ENCODE results near the gene ELK4.

ELK4 gene

GRCh38 chr1:205604059-205604458, 27.8 kb downstream of the ELK4 start:
- Mint-ChIP-seq H3K4me3 (no peak overlapping the region), H3K27me3 (ENCODE audit: low read depth) (no peaks in the 10 kb centered on the region), H3K36me3 (ENCODE audit: low read depth) (peaks cover 30% of the 10 kb centered on the region), H3K4me1 (ENCODE audit: low read depth) (peaks cover 19% of the 10 kb centered on the region), H3K9me3 (no peaks in the 10 kb centered on the region), H3K27ac (no peak overlapping the region)
- no peak for DNase-seq (ENCODE audit: low spot score)

GRCh38 chr1:205601205-205601604, 30.6 kb downstream of the ELK4 start:
- H3K36me3 Mint-ChIP-seq (ENCODE audit: low read depth) = peaks cover 35% of the 10 kb centered on the region
- H3K4me3 Mint-ChIP-seq = no peak overlapping the region
- H3K4me1 Mint-ChIP-seq (ENCODE audit: low read depth) = peaks cover 16% of the 10 kb centered on the region
- no peak for DNase-seq (ENCODE audit: low spot score)
- no peaks in the 10 kb centered on the region for H3K27me3 Mint-ChIP-seq (ENCODE audit: low read depth)
- H3K9me3 Mint-ChIP-seq = no peaks in the 10 kb centered on the region
- no peak overlapping the region for H3K27ac Mint-ChIP-seq

DNA sequence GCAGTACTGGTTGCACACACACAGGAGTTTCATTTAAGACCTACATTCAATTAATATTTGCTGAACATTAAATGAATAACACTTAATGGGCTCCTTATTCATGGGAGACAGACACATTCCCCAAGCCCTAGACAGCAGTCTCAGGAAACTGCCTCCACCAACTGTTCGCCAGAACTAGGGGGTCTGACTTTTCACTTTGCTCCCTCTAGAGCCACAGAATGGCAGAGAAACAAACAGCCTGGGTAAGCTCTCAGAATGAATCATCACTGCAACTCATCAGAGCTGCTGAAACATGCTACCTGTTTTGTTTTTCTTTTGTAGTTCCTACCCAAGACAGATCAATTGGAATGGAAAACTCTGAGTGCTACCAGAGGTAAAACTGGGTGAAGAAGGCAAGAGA, 31.7 kb downstream of the ELK4 start:
- H3K4me1 Mint-ChIP-seq (ENCODE audit: low read depth) = peaks cover 24% of the 10 kb centered on the region

GRCh38 chr1:205599669-205600042, 32.2 kb downstream of the ELK4 start:
- peak overlapping the region; percentile 35 for H3K27ac Mint-ChIP-seq
- H3K27me3 Mint-ChIP-seq (ENCODE audit: low read depth) = no peaks in the 10 kb centered on the region
- H3K4me3 Mint-ChIP-seq = no peak overlapping the region
- H3K9me3 Mint-ChIP-seq = no peaks in the 10 kb centered on the region
- H3K4me1 Mint-ChIP-seq (ENCODE audit: low read depth) = peaks cover 26% of the 10 kb centered on the region
- peaks cover 33% of the 10 kb centered on the region for H3K36me3 Mint-ChIP-seq (ENCODE audit: low read depth)
- no peak for DNase-seq (ENCODE audit: low spot score)

More for the DNA sequence above, 31.7 kb downstream of the ELK4 start:
- Mint-ChIP-seq H3K36me3 (ENCODE audit: low read depth) (peaks cover 35% of the 10 kb centered on the region), H3K27ac (peak overlapping the region; percentile 35), H3K27me3 (ENCODE audit: low read depth) (no peaks in the 10 kb centered on the region), H3K4me3 (no peak overlapping the region), H3K9me3 (no peaks in the 10 kb centered on the region)
- DNase-seq (ENCODE audit: low spot score) = no peak

DNA sequence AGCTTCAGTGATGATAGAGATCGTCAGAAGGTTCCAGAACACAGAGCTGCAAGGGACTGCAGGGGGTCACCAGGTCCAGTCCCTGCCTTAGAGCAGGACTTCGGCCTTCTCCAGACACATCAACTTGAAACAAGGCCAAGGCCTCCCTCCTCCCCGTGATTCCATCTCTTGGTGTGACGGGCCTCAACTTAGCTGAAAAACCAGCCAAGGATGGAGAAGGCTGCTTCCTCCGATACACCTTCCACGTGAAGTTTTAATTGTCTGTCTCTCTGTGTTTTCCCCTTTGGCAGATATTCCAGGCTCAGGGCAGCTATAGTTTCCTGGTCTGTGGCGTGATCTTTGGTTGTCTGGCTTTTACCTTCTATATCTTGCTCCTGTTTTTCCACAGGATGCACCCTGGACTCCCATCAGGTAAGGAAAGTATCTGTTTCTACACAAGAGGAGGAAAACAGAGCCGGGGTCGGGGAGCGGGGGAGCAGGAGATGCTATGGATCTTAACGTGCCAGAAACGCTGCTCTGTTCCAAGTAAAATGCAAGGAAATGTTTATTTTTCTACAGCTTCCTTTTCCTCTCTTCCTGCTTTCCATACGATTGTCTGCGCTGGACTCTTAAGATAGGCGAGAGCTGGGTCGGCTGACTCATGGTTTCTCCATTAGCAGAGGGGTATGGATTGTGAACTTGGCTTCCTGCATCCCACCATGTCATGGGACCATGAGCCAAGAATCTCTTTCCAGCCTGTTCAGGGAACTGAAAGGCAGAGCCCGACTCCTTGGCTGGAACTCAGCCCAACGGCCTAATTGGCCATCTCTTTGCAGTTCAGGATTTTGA, 32.8 kb downstream of the ELK4 start:
- peaks cover 30% of the 10 kb centered on the region for H3K4me1 Mint-ChIP-seq (ENCODE audit: low read depth)
- no peak for DNase-seq (ENCODE audit: low spot score)
- H3K27ac Mint-ChIP-seq = no peak overlapping the region
- no peak overlapping the region for H3K4me3 Mint-ChIP-seq
- no peaks in the 10 kb centered on the region for H3K27me3 Mint-ChIP-seq (ENCODE audit: low read depth)
- H3K9me3 Mint-ChIP-seq = no peaks in the 10 kb centered on the region
- H3K36me3 Mint-ChIP-seq (ENCODE audit: low read depth) = peaks cover 31% of the 10 kb centered on the region

GRCh38 chr1:205597691-205598314, 34.0 kb downstream of the ELK4 start:
- no peak overlapping the region for H3K4me3 Mint-ChIP-seq
- H3K9me3 Mint-ChIP-seq = no peaks in the 10 kb centered on the region
- no peaks in the 10 kb centered on the region for H3K27me3 Mint-ChIP-seq (ENCODE audit: low read depth)
- peaks cover 25% of the 10 kb centered on the region for H3K36me3 Mint-ChIP-seq (ENCODE audit: low read depth)
- no peak for DNase-seq (ENCODE audit: low spot score)
- peaks cover 35% of the 10 kb centered on the region for H3K4me1 Mint-ChIP-seq (ENCODE audit: low read depth)
- H3K27ac Mint-ChIP-seq = no peak overlapping the region

DNA sequence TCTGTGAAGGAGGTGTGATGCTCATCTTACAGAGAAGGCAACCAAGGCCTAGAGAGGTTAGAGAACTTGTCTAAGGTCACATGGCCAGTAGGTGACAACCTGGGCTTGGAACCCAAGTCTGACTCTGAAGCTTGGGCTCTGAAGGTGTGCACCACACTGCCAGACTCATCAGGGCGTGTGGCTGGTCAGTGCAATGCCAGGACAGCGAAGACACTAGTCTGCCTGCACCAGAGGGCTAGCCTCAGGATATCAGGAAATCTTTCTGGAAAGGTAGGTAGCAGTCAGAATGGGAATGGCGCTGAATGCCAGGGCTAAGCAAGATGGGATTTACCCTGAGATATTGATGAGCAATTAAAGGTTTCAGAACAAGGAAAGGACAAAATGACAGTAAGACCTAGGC, 34.9 kb downstream of the ELK4 start:
- Mint-ChIP-seq H3K9me3 (no peaks in the 10 kb centered on the region), H3K27ac (no peak overlapping the region), H3K4me3 (no peak overlapping the region), H3K27me3 (ENCODE audit: low read depth) (no peaks in the 10 kb centered on the region), H3K4me1 (ENCODE audit: low read depth) (peaks cover 39% of the 10 kb centered on the region), H3K36me3 (ENCODE audit: low read depth) (peaks cover 23% of the 10 kb centered on the region)
- no peak for DNase-seq (ENCODE audit: low spot score)

GRCh38 chr1:205595861-205596260, 36.0 kb downstream of the ELK4 start:
- H3K4me1 Mint-ChIP-seq (ENCODE audit: low read depth) = peaks cover 49% of the 10 kb centered on the region
- DNase-seq (ENCODE audit: low spot score) = no peak
- no peak overlapping the region for H3K27ac Mint-ChIP-seq
- no peaks in the 10 kb centered on the region for H3K9me3 Mint-ChIP-seq
- H3K36me3 Mint-ChIP-seq (ENCODE audit: low read depth) = peaks cover 23% of the 10 kb centered on the region
- H3K4me3 Mint-ChIP-seq = no peak overlapping the region
- no peaks in the 10 kb centered on the region for H3K27me3 Mint-ChIP-seq (ENCODE audit: low read depth)

DNA sequence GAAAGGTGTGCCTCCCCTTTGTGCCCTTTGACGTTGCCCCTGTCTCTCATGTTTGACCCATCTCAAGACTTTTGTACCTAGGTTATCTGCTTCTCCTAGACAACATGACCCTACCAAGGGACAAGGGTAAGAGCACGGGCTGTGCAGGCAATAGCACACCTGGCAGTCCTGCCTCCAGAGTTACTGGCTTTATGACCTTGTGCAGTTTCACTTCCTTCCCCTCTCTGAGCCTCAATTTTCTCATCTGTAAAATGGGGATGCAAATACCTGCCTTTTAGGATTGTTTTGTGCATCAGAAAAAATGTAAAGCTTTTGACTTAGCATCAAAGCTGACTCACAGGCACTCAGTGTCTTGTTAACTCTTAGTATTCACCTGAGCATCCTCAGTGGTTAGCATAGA, 36.4 kb downstream of the ELK4 start:
- Mint-ChIP-seq H3K4me3 (no peak overlapping the region), H3K36me3 (ENCODE audit: low read depth) (peaks cover 23% of the 10 kb centered on the region), H3K27ac (no peak overlapping the region), H3K4me1 (ENCODE audit: low read depth) (peaks cover 49% of the 10 kb centered on the region), H3K27me3 (ENCODE audit: low read depth) (no peaks in the 10 kb centered on the region), H3K9me3 (no peaks in the 10 kb centered on the region)
- DNase-seq (ENCODE audit: low spot score) = no peak

GRCh38 chr1:205594846-205595245, 37.0 kb downstream of the ELK4 start:
- Mint-ChIP-seq H3K4me3 (no peak overlapping the region), H3K4me1 (ENCODE audit: low read depth) (peaks cover 48% of the 10 kb centered on the region), H3K27me3 (ENCODE audit: low read depth) (no peaks in the 10 kb centered on the region), H3K27ac (no peak overlapping the region), H3K9me3 (no peaks in the 10 kb centered on the region), H3K36me3 (ENCODE audit: low read depth) (peaks cover 23% of the 10 kb centered on the region)
- no peak for DNase-seq (ENCODE audit: low spot score)

DNA sequence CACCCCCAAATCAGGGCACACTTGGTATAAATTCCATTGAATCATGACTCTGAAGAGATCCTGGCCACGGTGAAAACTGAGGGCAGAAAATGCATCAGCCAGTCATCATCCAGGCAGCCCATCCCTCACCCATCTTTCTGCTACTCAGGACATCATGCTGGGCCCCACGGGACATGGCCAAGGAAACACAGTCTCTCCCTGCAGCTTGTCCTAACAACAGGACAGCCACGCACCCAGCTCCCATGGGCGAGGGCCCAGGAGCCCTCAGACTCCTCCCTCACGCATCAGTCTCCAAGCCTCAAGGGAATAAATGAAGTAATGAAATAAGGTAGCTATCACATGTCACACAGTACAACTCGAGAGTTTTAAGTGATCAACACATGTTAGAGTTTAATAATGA, 37.8 kb downstream of the ELK4 start:
- H3K9me3 Mint-ChIP-seq = no peaks in the 10 kb centered on the region
- no peak for DNase-seq (ENCODE audit: low spot score)
- no peaks in the 10 kb centered on the region for H3K27me3 Mint-ChIP-seq (ENCODE audit: low read depth)
- peaks cover 18% of the 10 kb centered on the region for H3K36me3 Mint-ChIP-seq (ENCODE audit: low read depth)
- peak overlapping the region; percentile 63 for H3K4me3 Mint-ChIP-seq
- peaks cover 48% of the 10 kb centered on the region for H3K4me1 Mint-ChIP-seq (ENCODE audit: low read depth)
- H3K27ac Mint-ChIP-seq = peak overlapping the region; percentile 85

DNA sequence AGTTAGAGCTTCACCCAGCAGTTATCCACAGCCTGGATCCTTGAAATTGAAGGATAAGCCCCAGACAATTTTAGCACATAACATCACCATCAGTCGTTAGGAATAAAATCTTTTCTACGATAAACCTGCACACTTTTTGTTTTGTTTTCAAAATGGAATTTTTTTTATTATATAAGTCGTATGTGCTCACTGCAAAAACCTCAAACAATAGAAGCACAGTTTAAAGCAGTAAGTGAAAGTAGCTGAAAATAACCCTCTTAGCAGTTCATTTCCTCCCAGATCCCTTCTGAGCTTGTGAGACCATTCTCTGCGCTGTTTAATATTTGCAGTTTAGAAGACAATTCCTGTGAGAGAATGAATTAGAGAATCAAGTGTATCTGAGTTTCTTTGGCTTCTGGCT, 38.3 kb downstream of the ELK4 start:
- Mint-ChIP-seq H3K36me3 (ENCODE audit: low read depth) (peaks cover 16% of the 10 kb centered on the region), H3K27me3 (ENCODE audit: low read depth) (no peaks in the 10 kb centered on the region), H3K4me1 (ENCODE audit: low read depth) (peaks cover 51% of the 10 kb centered on the region), H3K27ac (peak overlapping the region; percentile 85), H3K4me3 (peak overlapping the region; percentile 63), H3K9me3 (no peaks in the 10 kb centered on the region)
- DNase-seq (ENCODE audit: low spot score) = no peak

- Mint-ChIP-seq H3K9me3 (no peaks in the 10 kb centered on the region), H3K4me3 (peak overlapping the region; percentile 58), H3K27ac (no peak overlapping the region), H3K36me3 (ENCODE audit: low read depth) (peaks cover 9% of the 10 kb centered on the region), H3K27me3 (ENCODE audit: low read depth) (no peaks in the 10 kb centered on the region), H3K4me1 (ENCODE audit: low read depth) (peaks cover 48% of the 10 kb centered on the region)
- DNase-seq (ENCODE audit: low spot score) = no peak
These were observed 39.3 kb downstream of the ELK4 start for GRCh38 chr1:205592443-205593003.

- DNase-seq (ENCODE audit: low spot score) = peak; percentile 85
- Mint-ChIP-seq H3K9me3 (no peaks in the 10 kb centered on the region), H3K4me3 (peak overlapping the region; percentile 89), H3K27ac (peak overlapping the region; percentile 90), H3K36me3 (ENCODE audit: low read depth) (peaks cover 4% of the 10 kb centered on the region), H3K27me3 (ENCODE audit: low read depth) (no peaks in the 10 kb centered on the region), H3K4me1 (ENCODE audit: low read depth) (peaks cover 48% of the 10 kb centered on the region)
These were observed 40.1 kb downstream of the ELK4 start for GRCh38 chr1:205591522-205592351.

Data from T-helper 2 cell treated with Interferon-gamma antibody and Interleukin-4, amounts not matched to agents 5 μg/mL and 100 μg/mL, for 36 hours (primary cell).